K562 (cell line): ENCODE data around the gene PPM1M. TPM values are rescaled to one million over a fixed set of nuclear protein-coding genes. Genes with fewer than 3 reads are reported as not detected.

Experiments used
- CCAR2 ChIP-seq: fragments of 200-400 bp; formaldehyde crosslinking; IDR thresholded peaks from 2 replicates; pipeline ENCODE4 v1.6.1; 2017; ENCODE audit warnings: mild to moderate bottlenecking, low read depth, low read length
- ELF1 ChIP-seq: fragments of 200-800 bp; sonication (Bioruptor generic); IDR thresholded peaks from 2 replicates; pipeline ENCODE4 v1.6.1; 2016; ENCODE audit warnings: missing genetic modification characterization, missing compliant biosample characterization
- NELFE ChIP-seq: IDR thresholded peaks from 2 replicates; pipeline ENCODE4 v1.6.1; 2011; ENCODE audit warnings: mild to moderate bottlenecking; ENCODE audit not compliant: insufficient read depth, insufficient read length
- PTBP1 ChIP-seq: fragments of 200-400 bp; formaldehyde crosslinking; IDR thresholded peaks from 2 replicates; pipeline ENCODE4 v1.6.1; 2017; ENCODE audit warnings: low read depth, low read length
- SMAD1 ChIP-seq: fragments of 150-350 bp; IDR thresholded peaks from 2 replicates; pipeline ENCODE4 v1.6.1; 2014; ENCODE audit warnings: low read length, low read depth; ENCODE audit not compliant: partially characterized antibody
- STAT5A ChIP-seq: IDR thresholded peaks from 2 replicates; pipeline ENCODE4 v1.6.1; 2012; ENCODE audit warnings: low read length, inconsistent platforms, borderline replicate concordance
- TEAD1 ChIP-seq, 2 experiments: fragments of 450-650 bp in 1 of 2; sonication (generic) in 1 of 2; formaldehyde crosslinking; IDR thresholded peaks; 2 replicates each; pipeline versions ENCODE4 v1.4.0 to v1.8.0; 2020 to 2022; ENCODE audit warnings: mild to moderate bottlenecking in 2 of 2, missing genetic modification reagents in 1 of 2
- ZBED1 ChIP-seq: IDR thresholded peaks from 2 replicates; pipeline ENCODE4 v1.6.1; 2014
- ZBTB1 ChIP-seq: sonication (generic); formaldehyde crosslinking; IDR thresholded peaks from 2 replicates; pipeline ENCODE4 v1.8.1; 2023; ENCODE audit warnings: missing genetic modification reagents, low read depth, mild to moderate bottlenecking, borderline replicate concordance
- ZNF589 ChIP-seq: fragments of 200-800 bp; sonication (Bioruptor generic); IDR thresholded peaks from 2 replicates; pipeline ENCODE4 v1.6.1; 2016; ENCODE audit warnings: low read depth, missing genetic modification characterization, missing compliant biosample characterization
- polyA plus RNA-seq, 8 experiments: library from polyadenylated mRNA; depleted of rRNA in 4 of 8; stranded (reverse) in 5 of 8; unstranded in 3 of 8; fragments of >200 nt; fragmentation: Nextera tagmentation in 2 of 8; fragmentation: Illumina TruSeq in 1 of 8; extraction: Ambion mirVana in 2 of 8; extraction: Trizol in 1 of 8; gene quantifications; 2 replicates each; pipeline versions ENCODE4 v1.2.1 to v1.2.3, GENCODE V29; 2011 to 2014; ENCODE audit warnings: inconsistent platforms in 1 of 8, missing spikeins in 1 of 8
- total RNA-seq, 7 experiments: library from RNA; depleted of rRNA in 6 of 7; stranded (reverse); fragments of >200 nt in 6 of 7; fragmentation: Illumina TruSeq in 2 of 7; extraction: Trizol in 2 of 7; gene quantifications; 2 replicates each; pipeline versions ENCODE4 v1.2.1 to v1.2.3, GENCODE V29; 2011 to 2021; ENCODE audit warnings: low replicate concordance in 1 of 7
- TF ChIP-seq, protein P1 (sequence below), 2 experiments: fragments of 450-650 bp; formaldehyde crosslinking in 1 of 2; IDR thresholded peaks; 2 replicates each; pipeline versions ENCODE4 v1.4.0 to v1.6.1; 2014 to 2020; ENCODE audit warnings: mild to moderate bottlenecking in 2 of 2, borderline replicate concordance in 1 of 2, low read depth in 1 of 2
- TF ChIP-seq, protein P2 (sequence below): fragments of 200-800 bp; sonication (Bioruptor generic); IDR thresholded peaks from 2 replicates; pipeline ENCODE4 v1.6.1; 2017; ENCODE audit warnings: missing genetic modification characterization, missing compliant biosample characterization
- TF ChIP-seq, protein P3 (sequence below): IDR thresholded peaks from 3 replicates; pipeline ENCODE4 v1.6.1; 2011; ENCODE audit warnings: borderline replicate concordance, mild to moderate bottlenecking, moderate library complexity; ENCODE audit not compliant: insufficient read length; ENCODE audit errors: extremely low read depth

PPM1M gene
- total and polyA plus RNA-seq, 9 of the 15 experiments (the other 6 are each of a cell fraction or from before 2014, with no cell fraction given) = 1.4 to 9.2 (median 4.4) TPM

DNA sequence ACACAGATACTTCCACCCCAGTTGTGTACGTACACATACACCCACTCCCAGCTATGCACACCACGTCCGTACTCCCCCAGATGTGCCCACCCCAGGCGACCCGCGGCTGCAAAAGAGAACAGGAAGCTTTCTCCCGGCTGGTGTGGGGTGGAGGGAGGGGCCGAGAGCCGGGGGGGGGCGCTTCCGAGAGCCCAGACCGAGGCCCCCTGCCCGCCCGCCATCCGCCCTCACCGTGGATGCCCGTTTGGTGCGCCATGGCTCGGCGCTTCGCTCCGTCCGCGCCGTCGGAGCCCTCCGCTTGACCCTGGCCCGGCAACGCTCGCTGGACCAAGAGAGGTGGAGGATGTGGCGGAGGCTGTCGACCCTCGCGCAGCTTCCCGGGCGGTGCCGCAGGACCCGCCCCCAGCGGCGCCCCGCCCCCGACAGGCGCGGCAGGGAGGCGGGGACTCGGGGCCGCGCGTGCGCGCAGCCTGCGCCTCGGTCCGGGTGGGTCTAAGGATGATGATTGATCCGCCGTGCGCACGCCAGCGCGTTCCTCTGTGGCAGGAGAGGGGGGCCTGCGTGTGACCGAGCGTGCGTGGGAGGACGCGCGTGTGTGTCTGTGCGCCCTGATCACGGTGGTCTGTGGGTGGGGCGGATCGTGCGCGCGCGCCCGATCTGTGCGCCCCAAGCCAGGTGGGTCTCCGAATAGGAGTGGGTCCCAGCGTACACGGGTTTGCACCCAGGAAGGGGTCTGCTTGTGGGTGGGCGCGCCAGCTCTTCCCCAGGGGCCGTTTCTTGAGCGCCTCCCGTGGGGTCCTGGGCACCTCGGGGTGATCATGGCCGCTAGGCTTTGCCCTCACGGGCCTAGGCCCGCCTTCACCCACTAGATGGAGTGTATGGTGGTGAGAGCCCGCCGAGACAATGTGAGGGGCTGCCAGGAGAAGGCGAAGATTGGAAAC is 6.5 kb upstream of the PPM1M start, which contains the start of gene TWF2 (continued):
- TF ChIP-seq, protein P1, sequence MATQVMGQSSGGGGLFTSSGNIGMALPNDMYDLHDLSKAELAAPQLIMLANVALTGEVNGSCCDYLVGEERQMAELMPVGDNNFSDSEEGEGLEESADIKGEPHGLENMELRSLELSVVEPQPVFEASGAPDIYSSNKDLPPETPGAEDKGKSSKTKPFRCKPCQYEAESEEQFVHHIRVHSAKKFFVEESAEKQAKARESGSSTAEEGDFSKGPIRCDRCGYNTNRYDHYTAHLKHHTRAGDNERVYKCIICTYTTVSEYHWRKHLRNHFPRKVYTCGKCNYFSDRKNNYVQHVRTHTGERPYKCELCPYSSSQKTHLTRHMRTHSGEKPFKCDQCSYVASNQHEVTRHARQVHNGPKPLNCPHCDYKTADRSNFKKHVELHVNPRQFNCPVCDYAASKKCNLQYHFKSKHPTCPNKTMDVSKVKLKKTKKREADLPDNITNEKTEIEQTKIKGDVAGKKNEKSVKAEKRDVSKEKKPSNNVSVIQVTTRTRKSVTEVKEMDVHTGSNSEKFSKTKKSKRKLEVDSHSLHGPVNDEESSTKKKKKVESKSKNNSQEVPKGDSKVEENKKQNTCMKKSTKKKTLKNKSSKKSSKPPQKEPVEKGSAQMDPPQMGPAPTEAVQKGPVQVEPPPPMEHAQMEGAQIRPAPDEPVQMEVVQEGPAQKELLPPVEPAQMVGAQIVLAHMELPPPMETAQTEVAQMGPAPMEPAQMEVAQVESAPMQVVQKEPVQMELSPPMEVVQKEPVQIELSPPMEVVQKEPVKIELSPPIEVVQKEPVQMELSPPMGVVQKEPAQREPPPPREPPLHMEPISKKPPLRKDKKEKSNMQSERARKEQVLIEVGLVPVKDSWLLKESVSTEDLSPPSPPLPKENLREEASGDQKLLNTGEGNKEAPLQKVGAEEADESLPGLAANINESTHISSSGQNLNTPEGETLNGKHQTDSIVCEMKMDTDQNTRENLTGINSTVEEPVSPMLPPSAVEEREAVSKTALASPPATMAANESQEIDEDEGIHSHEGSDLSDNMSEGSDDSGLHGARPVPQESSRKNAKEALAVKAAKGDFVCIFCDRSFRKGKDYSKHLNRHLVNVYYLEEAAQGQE (IDR thresholded peaks at IDR 0.05; ENCODE audit: borderline replicate concordance) = no peak
- TF ChIP-seq, protein P1 (CRISPR knock-in tag; IDR thresholded peaks at IDR 0.05; ENCODE audit: low read depth) = peak; percentile 57; the same call in 1 of the 2 replicates
- TF ChIP-seq, protein P2, sequence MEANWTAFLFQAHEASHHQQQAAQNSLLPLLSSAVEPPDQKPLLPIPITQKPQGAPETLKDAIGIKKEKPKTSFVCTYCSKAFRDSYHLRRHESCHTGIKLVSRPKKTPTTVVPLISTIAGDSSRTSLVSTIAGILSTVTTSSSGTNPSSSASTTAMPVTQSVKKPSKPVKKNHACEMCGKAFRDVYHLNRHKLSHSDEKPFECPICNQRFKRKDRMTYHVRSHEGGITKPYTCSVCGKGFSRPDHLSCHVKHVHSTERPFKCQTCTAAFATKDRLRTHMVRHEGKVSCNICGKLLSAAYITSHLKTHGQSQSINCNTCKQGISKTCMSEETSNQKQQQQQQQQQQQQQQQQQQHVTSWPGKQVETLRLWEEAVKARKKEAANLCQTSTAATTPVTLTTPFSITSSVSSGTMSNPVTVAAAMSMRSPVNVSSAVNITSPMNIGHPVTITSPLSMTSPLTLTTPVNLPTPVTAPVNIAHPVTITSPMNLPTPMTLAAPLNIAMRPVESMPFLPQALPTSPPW (CRISPR knock-in tag) = peak; percentile 84
- TF ChIP-seq CCAR2 (no peak), STAT5A (no peak), ZNF589 (CRISPR knock-in tag) (0 out of 2 replicates have a peak, but pooled peaks have one; percentile 6), ZBED1 (no peak), ZBTB1 (0 out of 2 replicates have a peak, but pooled peaks have one; percentile 3), ELF1 (tag) (0 out of 2 replicates have a peak, but pooled peaks have one; percentile 19), PTBP1 (no peak), TEAD1 (CRISPR knock-in tag; IDR thresholded peaks at IDR 0.05) (peak in 1 of 2 experiments; percentile 60; a peak in 1 of 4 replicates), SMAD1 (peak; percentile 14), NELFE (no peak)
- TF ChIP-seq, protein P3, sequence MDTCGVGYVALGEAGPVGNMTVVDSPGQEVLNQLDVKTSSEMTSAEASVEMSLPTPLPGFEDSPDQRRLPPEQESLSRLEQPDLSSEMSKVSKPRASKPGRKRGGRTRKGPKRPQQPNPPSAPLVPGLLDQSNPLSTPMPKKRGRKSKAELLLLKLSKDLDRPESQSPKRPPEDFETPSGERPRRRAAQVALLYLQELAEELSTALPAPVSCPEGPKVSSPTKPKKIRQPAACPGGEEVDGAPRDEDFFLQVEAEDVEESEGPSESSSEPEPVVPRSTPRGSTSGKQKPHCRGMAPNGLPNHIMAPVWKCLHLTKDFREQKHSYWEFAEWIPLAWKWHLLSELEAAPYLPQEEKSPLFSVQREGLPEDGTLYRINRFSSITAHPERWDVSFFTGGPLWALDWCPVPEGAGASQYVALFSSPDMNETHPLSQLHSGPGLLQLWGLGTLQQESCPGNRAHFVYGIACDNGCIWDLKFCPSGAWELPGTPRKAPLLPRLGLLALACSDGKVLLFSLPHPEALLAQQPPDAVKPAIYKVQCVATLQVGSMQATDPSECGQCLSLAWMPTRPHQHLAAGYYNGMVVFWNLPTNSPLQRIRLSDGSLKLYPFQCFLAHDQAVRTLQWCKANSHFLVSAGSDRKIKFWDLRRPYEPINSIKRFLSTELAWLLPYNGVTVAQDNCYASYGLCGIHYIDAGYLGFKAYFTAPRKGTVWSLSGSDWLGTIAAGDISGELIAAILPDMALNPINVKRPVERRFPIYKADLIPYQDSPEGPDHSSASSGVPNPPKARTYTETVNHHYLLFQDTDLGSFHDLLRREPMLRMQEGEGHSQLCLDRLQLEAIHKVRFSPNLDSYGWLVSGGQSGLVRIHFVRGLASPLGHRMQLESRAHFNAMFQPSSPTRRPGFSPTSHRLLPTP = no peak
